Measurements from ENCODE around the gene HERC2. TPM values are rescaled to one million over a fixed set of nuclear protein-coding genes. Genes with fewer than 3 reads are reported as not detected.

The HERC2 gene
- polyA plus RNA-seq, 1 of the 3 experiments (the other 2 are of a cell fraction) = 22.3 TPM

DNA sequence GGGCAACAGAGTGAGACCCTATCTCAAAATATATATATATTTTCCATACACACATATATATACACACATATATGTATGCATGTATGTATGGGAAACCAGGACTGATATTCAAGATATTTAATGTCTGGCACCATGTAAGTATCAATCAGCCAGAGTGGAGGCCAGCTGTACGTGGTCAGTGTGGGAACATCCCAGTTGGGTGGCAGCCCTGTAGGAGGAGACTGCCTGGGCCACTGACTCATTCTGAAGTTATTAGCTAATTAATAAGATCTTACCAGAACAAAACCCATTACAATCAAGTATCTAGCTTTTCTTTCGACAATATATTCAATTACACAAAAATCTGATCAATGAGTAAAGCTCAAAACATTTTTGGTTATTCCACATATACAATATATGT is 137.8 kb downstream of the HERC2 start:
- POLR2A ChIA-PET = no interaction called here
- no peak for TF ChIP-seq GABPA (IDR thresholded peaks at IDR 0.05; ENCODE audit: low read depth)
- TF ChIP-seq TAF1 (IDR thresholded peaks at IDR 0.05; ENCODE audit: borderline replicate concordance, low read depth, low read length) = no peak
- no peak for TF ChIP-seq ELF1 (IDR thresholded peaks at IDR 0.05)
- TF ChIP-seq NFIC (IDR thresholded peaks at IDR 0.05; ENCODE audit: borderline replicate concordance) = no peak
- no peak for TF ChIP-seq RFX5 (IDR thresholded peaks at IDR 0.05; ENCODE audit: low read length)
- no peak for TF ChIP-seq RXRA (IDR thresholded peaks at IDR 0.05; ENCODE audit: borderline replicate concordance, low read depth)
- no peak for TF ChIP-seq FOSL2 (IDR thresholded peaks at IDR 0.05; ENCODE audit: borderline replicate concordance, low read depth)
- no peak for TF ChIP-seq SMC3 (IDR thresholded peaks at IDR 0.05; ENCODE audit: low read depth, low read length)
- no peak for TF ChIP-seq TCF12 (IDR thresholded peaks at IDR 0.05)
- no peak for TF ChIP-seq MEF2A (IDR thresholded peaks at IDR 0.05; ENCODE audit: borderline replicate concordance, low read depth)
- no peak for TF ChIP-seq EZH2phosphoT487 (IDR thresholded peaks at IDR 0.05; ENCODE audit: borderline replicate concordance, low read depth)
- TF ChIP-seq POLR2AphosphoS5 (IDR thresholded peaks at IDR 0.05; ENCODE audit: low read depth, low read length) = no peak
- TF ChIP-seq TEAD4 (IDR thresholded peaks at IDR 0.05; ENCODE audit: borderline replicate concordance, insufficient read depth) = no peak
- no peak for TF ChIP-seq GATA2 (CRISPR knock-in tag; IDR thresholded peaks at IDR 0.05)
- H3K4me1 ChIP-seq (ENCODE audit: control insufficient read depth in 1 of 2, insufficient read depth in 2 of 2, low read depth in 1 of 2, low read length in 1 of 2) = no peaks in the 10 kb centered on the region; a peak in 1 of 4 replicates
- CTCF ChIA-PET = no interaction called here
- DNase-seq = no peak
- no peak overlapping the region for H2AFZ ChIP-seq (ENCODE audit: low read depth)
- H3K36me3 ChIP-seq (replicated peaks in 1 of 2; ENCODE audit: control insufficient read depth in 1 of 2, insufficient read depth in 2 of 2, low read length in 1 of 2) = peaks cover 33 to 61% of the 10 kb centered on the region in 2 experiments
- 83% methylated on average over 2 of the region's 2 CpGs for WGBS (ENCODE audit: low lambda C conversion rate)
- no peaks in the 10 kb centered on the region for H3K9me2 ChIP-seq
- no peak overlapping the region for H3K4me2 ChIP-seq
- H3K27me3 ChIP-seq (ENCODE audit: insufficient read depth) = no peaks in the 10 kb centered on the region
- H3K79me2 ChIP-seq (ENCODE audit: insufficient read depth) = no peaks in the 10 kb centered on the region
- no peak overlapping the region for H3K27ac ChIP-seq (ENCODE audit: low read depth in 2 of 2, low read length in 1 of 2)
- H3K4me3 ChIP-seq (ENCODE audit: low read depth in 2 of 2, low read length in 1 of 2) = no peak overlapping the region
- no peak overlapping the region for H3K9ac ChIP-seq
- H4K20me1 ChIP-seq (ENCODE audit: insufficient read depth) = no peaks in the 10 kb centered on the region
- no peaks in the 10 kb centered on the region for H3K9me3 ChIP-seq
- no peaks in the 10 kb centered on the region for H3F3A ChIP-seq (replicated peaks; ENCODE audit: insufficient read depth)

DNA sequence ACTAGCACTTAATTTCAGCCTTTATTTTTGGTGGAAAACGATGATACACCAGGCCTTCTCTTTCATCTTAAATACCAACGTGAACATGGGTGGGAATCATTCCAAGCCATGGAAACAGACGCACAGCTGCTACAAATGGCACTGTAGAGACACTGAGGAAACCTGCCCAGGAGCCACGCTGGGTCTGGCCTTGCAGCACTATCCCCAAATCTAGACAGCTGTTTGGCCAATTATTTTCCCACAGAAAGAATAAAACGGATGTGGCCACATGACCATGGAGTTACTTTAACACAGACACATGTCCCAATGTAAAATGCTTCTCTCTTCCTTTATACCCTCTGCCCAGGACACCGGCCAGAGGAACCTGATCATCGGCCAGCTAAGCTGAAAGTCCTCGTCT is 139.2 kb downstream of the HERC2 start:
- no peaks in the 10 kb centered on the region for H3F3A ChIP-seq (replicated peaks; ENCODE audit: insufficient read depth)
- TF ChIP-seq, protein P1, sequence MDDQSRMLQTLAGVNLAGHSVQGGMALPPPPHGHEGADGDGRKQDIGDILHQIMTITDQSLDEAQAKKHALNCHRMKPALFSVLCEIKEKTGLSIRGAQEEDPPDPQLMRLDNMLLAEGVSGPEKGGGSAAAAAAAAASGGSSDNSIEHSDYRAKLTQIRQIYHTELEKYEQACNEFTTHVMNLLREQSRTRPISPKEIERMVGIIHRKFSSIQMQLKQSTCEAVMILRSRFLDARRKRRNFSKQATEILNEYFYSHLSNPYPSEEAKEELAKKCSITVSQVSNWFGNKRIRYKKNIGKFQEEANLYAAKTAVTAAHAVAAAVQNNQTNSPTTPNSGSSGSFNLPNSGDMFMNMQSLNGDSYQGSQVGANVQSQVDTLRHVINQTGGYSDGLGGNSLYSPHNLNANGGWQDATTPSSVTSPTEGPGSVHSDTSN (IDR thresholded peaks at IDR 0.05) = no peak
- no peaks in the 10 kb centered on the region; a peak in 1 of 4 replicates for H3K4me1 ChIP-seq (ENCODE audit: control insufficient read depth in 1 of 2, insufficient read depth in 2 of 2, low read depth in 1 of 2, low read length in 1 of 2)
- DNase-seq = no peak
- no peak overlapping the region for H3K9ac ChIP-seq
- CTCF ChIA-PET = interaction anchor here (1.5 kb wide), 1 partner anchor 9 kb away, joined by 5 read pairs; no protein-coding TSS in a partner anchor
- no peak overlapping the region for H3K4me3 ChIP-seq (ENCODE audit: low read depth in 2 of 2, low read length in 1 of 2)
- no peaks in the 10 kb centered on the region for H3K27me3 ChIP-seq (ENCODE audit: insufficient read depth)
- H3K4me2 ChIP-seq = no peak overlapping the region
- no peaks in the 10 kb centered on the region for H3K9me2 ChIP-seq
- H3K27ac ChIP-seq (ENCODE audit: low read depth in 2 of 2, low read length in 1 of 2) = no peak overlapping the region
- no peak overlapping the region for H2AFZ ChIP-seq (ENCODE audit: low read depth)
- no peaks in the 10 kb centered on the region for H3K9me3 ChIP-seq
- H3K36me3 ChIP-seq (replicated peaks in 1 of 2; ENCODE audit: control insufficient read depth in 1 of 2, insufficient read depth in 2 of 2, low read length in 1 of 2) = peaks cover 27 to 68% of the 10 kb centered on the region in 2 experiments
- no peaks in the 10 kb centered on the region for H4K20me1 ChIP-seq (ENCODE audit: insufficient read depth)
- H3K79me2 ChIP-seq (ENCODE audit: insufficient read depth) = no peaks in the 10 kb centered on the region
- POLR2A ChIA-PET = no interaction called here
- 91% methylated on average over 8 of the region's 8 CpGs for WGBS (ENCODE audit: low lambda C conversion rate)

All from SK-N-SH (cell line).